Right atrium auricular region (tissue), 2 donors: ENCODE data around the gene ITGB3BP. TPM values are rescaled to one million over a fixed set of nuclear protein-coding genes. Genes with fewer than 3 reads are reported as not detected.

Source experiments
- DNase-seq: peaks from one replicate; pipeline ENCODE4 v3.0.0-alpha.2; 2019; ENCODE audit warnings: low spot score
- H3K27ac ChIP-seq, 2 donors: fragments of 200-600 bp; sonication (generic); 1 replicate in 1 of 2; 2 replicates in 1 of 2; pipeline ENCODE4 v1.5.1; 2016 to 2019
- H3K27me3 ChIP-seq, 2 donors: fragments of 200-600 bp; sonication (generic); one replicate each; pipeline versions ENCODE4 v1.5.1 to v1.6.0; 2017 to 2019
- H3K36me3 ChIP-seq: fragments of 200-600 bp; sonication (generic); one replicate; pipeline ENCODE4 v1.5.1; 2016
- H3K4me1 ChIP-seq, 2 donors: fragments of 200-600 bp; sonication (generic); one replicate each; pipeline versions ENCODE4 v1.5.1 to v1.6.0; 2017 to 2019
- H3K4me3 ChIP-seq, 2 donors: fragments of 200-600 bp; sonication (generic); 1 replicate in 1 of 2; 2 replicates in 1 of 2; pipeline ENCODE4 v1.5.1; 2017 to 2019; ENCODE audit warnings: mild to moderate bottlenecking in 1 of 2, moderate library complexity in 1 of 2
- H3K9me3 ChIP-seq, 2 donors: fragments of 200-600 bp; sonication (generic); one replicate each; pipeline ENCODE4 v1.5.1; 2019
- total RNA-seq, 2 donors: library from RNA; depleted of rRNA; stranded (reverse); fragments of >200 nt; gene quantifications; one replicate each; pipeline ENCODE4 v1.1.0, GENCODE V29; 2016
- TF ChIP-seq, protein P1 (sequence below), 2 donors: fragments of 200-600 bp; sonication (generic); IDR thresholded peaks; one replicate each; pipeline ENCODE4 v1.5.1; 2019; ENCODE audit warnings: antibody characterized with exemption in 2 of 2

The ITGB3BP gene
- total RNA-seq, 2 donors from 2014 or later: 5.0 to 5.7 TPM

DNA sequence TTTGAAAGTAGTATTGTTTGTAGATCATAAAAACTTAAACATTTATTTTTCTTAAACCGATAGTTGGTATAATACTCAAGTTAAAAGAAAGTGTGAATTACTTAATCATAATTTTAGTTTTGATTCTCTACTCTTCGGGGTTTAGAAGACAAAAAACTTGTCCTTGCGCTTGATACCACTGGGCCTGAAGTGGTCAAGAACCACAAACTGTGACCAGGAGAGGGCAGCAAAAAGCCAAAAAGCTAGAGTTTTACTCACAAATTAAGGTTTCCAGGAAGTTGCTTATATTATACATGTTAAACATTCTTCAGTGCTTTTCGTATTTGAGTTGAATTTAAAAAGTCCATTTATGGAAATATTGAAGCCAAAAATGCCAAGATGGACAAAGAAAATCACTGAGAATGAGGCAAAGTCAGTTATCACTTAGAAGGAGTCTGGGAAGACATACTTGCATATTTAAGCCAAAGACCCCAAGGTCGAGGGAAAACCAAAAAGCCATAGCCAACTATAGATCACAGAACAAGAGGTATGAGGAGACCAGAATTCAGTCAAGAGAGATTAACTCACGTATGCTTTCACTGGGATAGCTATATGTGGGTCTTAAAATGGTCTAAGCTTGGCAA, 34.5 kb upstream of the ITGB3BP start:
- Histone ChIP-seq H3K36me3 (no peaks in the 10 kb centered on the region), H3K9me3 (no peaks in the 10 kb centered on the region), H3K4me1 (no peaks in the 10 kb centered on the region), H3K27me3 (no peaks in the 10 kb centered on the region), H3K4me3 (no peak overlapping the region), H3K27ac (no peak overlapping the region)
- DNase-seq: no peak
- TF ChIP-seq, protein P1, sequence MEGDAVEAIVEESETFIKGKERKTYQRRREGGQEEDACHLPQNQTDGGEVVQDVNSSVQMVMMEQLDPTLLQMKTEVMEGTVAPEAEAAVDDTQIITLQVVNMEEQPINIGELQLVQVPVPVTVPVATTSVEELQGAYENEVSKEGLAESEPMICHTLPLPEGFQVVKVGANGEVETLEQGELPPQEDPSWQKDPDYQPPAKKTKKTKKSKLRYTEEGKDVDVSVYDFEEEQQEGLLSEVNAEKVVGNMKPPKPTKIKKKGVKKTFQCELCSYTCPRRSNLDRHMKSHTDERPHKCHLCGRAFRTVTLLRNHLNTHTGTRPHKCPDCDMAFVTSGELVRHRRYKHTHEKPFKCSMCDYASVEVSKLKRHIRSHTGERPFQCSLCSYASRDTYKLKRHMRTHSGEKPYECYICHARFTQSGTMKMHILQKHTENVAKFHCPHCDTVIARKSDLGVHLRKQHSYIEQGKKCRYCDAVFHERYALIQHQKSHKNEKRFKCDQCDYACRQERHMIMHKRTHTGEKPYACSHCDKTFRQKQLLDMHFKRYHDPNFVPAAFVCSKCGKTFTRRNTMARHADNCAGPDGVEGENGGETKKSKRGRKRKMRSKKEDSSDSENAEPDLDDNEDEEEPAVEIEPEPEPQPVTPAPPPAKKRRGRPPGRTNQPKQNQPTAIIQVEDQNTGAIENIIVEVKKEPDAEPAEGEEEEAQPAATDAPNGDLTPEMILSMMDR (IDR thresholded peaks at IDR 0.05): peak in 1 of 2 donors; percentile 51

DNA sequence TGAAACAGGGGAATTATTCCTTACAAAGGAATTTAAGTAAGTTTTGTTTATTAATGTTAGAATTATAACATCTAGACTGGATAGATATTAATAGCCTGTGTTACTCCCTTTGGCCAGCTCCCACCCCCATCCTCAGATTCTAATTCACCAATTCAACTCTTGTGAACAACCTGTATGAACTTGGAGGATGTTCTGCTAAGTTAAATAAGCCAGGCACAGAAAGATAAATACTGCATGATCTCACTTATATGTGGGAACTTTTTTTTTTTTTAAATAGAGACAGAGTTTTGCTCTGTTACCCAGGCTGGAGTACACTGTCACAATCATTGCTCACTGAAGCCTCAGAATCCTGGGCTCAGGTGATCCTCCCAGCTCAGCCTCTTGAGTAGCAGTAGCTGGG, 32.5 kb upstream of the ITGB3BP start:
- H3K27me3 ChIP-seq: no peaks in the 10 kb centered on the region
- H3K27ac ChIP-seq: no peak overlapping the region
- no peak overlapping the region for H3K4me3 ChIP-seq
- no peaks in the 10 kb centered on the region for H3K4me1 ChIP-seq
- H3K36me3 ChIP-seq: no peaks in the 10 kb centered on the region
- DNase-seq: no peak
- no peaks in the 10 kb centered on the region for H3K9me3 ChIP-seq
- TF ChIP-seq, protein P1 (IDR thresholded peaks at IDR 0.05): no peak

DNA sequence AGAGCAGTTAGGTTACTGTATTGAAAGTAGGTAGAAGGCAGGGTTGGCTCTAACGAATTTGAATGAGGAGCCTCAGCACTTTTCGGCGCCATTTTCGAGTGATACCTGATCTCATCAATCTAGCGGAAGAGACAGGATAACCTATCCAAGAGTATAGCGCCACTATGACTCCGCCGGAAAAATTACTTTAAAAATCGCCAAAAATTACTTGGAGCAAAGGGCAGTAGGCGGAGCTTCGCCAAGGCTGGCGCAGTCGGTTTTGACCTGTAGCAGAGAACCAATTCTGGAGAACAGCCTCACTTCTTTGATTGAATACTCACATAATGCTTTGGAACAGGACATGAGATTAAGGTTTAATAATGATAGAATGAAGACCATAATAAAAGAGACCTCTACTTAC, 25.9 kb upstream of the ITGB3BP start:
- no peak overlapping the region for H3K4me3 ChIP-seq
- DNase-seq: no peak
- H3K27me3 ChIP-seq: no peaks in the 10 kb centered on the region
- H3K9me3 ChIP-seq: no peaks in the 10 kb centered on the region
- TF ChIP-seq, protein P1 (IDR thresholded peaks at IDR 0.05): no peak
- no peaks in the 10 kb centered on the region for H3K36me3 ChIP-seq
- no peaks in the 10 kb centered on the region for H3K4me1 ChIP-seq
- H3K27ac ChIP-seq: no peak overlapping the region

DNA sequence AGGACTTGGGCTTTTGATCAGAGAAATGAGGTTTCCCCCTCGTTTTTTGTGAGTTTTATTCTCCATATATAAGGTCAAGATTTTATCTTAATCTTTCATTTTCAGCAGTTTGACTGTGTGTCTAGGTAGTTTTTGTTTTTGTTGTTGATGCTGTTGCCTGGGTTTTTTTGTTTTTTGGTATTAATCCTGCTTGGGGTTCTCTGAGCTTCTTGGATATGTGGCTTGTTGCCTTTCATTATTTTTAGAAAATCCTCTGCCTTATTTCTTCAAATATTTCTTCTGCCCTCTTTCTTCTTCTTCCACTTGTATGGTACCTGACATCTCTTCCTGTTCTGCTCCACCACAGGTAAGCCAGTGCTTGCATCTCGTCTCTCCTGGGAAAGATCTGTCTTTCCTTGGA, 25.3 kb upstream of the ITGB3BP start:
- Histone ChIP-seq H3K27ac (no peak overlapping the region), H3K4me3 (no peak overlapping the region), H3K9me3 (no peaks in the 10 kb centered on the region), H3K4me1 (no peaks in the 10 kb centered on the region), H3K36me3 (no peaks in the 10 kb centered on the region), H3K27me3 (no peaks in the 10 kb centered on the region)
- no peak for DNase-seq
- TF ChIP-seq, protein P1 (IDR thresholded peaks at IDR 0.05): no peak

DNA sequence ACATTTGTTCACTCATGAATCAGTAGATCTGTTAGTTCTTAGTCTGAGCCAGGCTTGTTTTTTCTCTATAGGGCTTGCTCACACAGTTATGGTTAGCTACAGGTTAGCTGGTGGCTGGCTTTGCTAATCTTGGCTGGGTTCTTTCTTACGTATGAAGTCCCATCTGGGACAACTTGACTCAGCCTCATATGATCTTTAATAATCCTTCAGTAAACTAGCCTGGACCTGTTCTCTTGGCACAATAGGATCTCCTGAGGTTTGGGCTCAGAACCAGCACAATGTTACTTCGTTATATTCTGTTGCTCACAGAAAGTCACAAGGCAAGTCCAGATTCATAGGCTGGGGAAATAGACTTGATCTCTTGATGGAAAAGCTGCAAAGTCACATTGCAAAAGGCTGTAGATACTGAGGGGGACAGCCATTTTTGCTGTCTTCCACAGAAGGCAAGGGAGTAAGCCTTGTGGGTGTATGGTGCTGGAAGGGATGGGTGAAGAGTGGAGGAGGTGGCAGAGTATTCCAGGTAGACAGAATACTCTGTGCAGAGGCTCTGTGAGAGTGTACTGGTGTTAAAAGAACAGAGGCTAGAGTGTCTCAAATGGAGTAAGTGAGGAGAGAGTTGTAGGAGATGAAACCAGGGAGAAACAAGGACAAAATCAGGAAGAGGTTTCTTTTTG, 24.7 kb upstream of the ITGB3BP start:
- H3K9me3 ChIP-seq: no peaks in the 10 kb centered on the region
- H3K4me3 ChIP-seq: no peak overlapping the region
- no peak overlapping the region for H3K27ac ChIP-seq
- TF ChIP-seq, protein P1 (IDR thresholded peaks at IDR 0.05): no peak
- H3K27me3 ChIP-seq: no peaks in the 10 kb centered on the region
- no peak for DNase-seq
- no peaks in the 10 kb centered on the region for H3K4me1 ChIP-seq
- no peaks in the 10 kb centered on the region for H3K36me3 ChIP-seq
